AG04450 (cell line): ENCODE results near the gene STRADB. TPM values are rescaled to one million over a fixed set of nuclear protein-coding genes. Genes with fewer than 3 reads are reported as not detected.

Source experiments
- CTCF ChIA-PET: fragments of 300-600, 350-600 bp; formaldehyde crosslinking; extraction: SDS; loops from one replicate; lab custom pipeline; 2022; ENCODE audit warnings: antibody characterized with exemption, inconsistent platforms; lab: Charles Lee
- POLR2A ChIA-PET: fragments of 350-600 bp; formaldehyde crosslinking; extraction: SDS; loops from one replicate; lab custom pipeline; 2021; ENCODE audit warnings: antibody characterized with exemption, inconsistent platforms; lab: Yijun Ruan, JAX
- DNase-seq: peaks from one replicate; pipeline ENCODE4 v3.0.0-alpha.2; 2011; ENCODE audit warnings: low read depth, low spot score
- H3K27ac ChIP-seq: one replicate; pipeline ENCODE4 v1.5.1; 2012; ENCODE audit warnings: low read depth, low read length, control low read depth
- H3K27me3 ChIP-seq: one replicate; pipeline ENCODE4 v1.6.0; 2012; ENCODE audit warnings: low read length; ENCODE audit not compliant: control insufficient read depth, insufficient read depth
- H3K4me3 ChIP-seq: 2 replicates; pipeline ENCODE4 v1.5.1; 2011; ENCODE audit warnings: mild to moderate bottlenecking, low read depth, low read length, control low read depth
- H3K9me3 ChIP-seq: 2 replicates; pipeline ENCODE4 v1.5.1; 2012; ENCODE audit warnings: low read length; ENCODE audit not compliant: control insufficient read depth, insufficient read depth
- polyA plus RNA-seq: library from polyadenylated mRNA; depleted of rRNA; stranded (reverse); fragments of >200 nt; gene quantifications from 2 replicates; pipeline ENCODE4 v1.2.3, GENCODE V29; 2011
- TF ChIP-seq, protein P1 (sequence below): IDR thresholded peaks from 2 replicates; pipeline ENCODE4 v1.5.1; 2011; ENCODE audit warnings: low read depth, low read length, control low read depth, inconsistent platforms

Gene STRADB
- polyA plus RNA-seq, 1 experiment = 34.7 TPM

DNA sequence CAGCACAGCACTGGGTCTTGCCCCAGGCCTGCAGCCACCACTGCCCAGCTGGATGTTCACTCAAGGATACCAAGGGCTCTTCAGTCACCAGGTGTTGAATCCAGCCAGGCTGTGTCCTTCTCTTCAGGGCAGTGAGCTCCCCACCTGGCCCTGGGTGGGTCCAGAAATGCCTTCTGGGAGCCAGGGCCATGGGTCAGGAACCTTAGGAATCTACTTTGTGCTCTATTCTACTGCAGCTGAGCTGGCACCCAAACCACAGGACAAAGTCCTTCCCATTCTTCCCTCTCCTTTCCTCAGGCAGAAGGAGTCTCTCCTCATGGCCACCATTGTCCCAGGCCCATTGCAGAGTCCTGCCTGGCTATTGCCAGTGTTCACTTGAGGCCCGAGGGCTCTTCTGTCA is 13.0 kb downstream of the STRADB start:
- H3K4me3 ChIP-seq = no peak overlapping the region
- TF ChIP-seq, protein P1, sequence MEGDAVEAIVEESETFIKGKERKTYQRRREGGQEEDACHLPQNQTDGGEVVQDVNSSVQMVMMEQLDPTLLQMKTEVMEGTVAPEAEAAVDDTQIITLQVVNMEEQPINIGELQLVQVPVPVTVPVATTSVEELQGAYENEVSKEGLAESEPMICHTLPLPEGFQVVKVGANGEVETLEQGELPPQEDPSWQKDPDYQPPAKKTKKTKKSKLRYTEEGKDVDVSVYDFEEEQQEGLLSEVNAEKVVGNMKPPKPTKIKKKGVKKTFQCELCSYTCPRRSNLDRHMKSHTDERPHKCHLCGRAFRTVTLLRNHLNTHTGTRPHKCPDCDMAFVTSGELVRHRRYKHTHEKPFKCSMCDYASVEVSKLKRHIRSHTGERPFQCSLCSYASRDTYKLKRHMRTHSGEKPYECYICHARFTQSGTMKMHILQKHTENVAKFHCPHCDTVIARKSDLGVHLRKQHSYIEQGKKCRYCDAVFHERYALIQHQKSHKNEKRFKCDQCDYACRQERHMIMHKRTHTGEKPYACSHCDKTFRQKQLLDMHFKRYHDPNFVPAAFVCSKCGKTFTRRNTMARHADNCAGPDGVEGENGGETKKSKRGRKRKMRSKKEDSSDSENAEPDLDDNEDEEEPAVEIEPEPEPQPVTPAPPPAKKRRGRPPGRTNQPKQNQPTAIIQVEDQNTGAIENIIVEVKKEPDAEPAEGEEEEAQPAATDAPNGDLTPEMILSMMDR = no peak
- CTCF ChIA-PET = no interaction called here
- no peaks in the 10 kb centered on the region for H3K9me3 ChIP-seq
- POLR2A ChIA-PET = no interaction called here
- H3K27me3 ChIP-seq = no peaks in the 10 kb centered on the region
- H3K27ac ChIP-seq = no peak overlapping the region
- no peak for DNase-seq

DNA sequence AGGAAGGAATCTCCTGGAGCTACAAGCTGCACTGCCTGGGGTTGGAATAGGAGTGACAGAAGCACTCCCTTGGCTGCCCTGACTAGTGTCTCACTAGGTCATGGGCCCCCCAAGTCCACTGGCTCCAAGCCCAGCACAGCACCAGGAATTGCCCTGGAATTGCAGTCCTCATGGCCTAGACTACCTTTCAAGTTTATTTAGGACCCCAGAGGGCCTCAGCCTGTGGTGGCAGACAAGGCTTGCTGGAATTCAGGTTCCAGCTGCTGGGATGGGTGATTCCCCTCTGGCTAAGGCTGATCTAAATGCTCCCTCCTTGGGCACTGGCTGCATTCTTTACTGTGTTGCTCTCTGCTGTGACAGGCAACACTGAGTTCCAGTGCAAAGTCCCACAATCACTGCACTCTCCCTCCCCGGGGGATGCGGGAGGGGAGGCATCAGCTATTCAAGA is 14.0 kb downstream of the STRADB start:
- Histone ChIP-seq H3K27me3 (no peaks in the 10 kb centered on the region), H3K9me3 (no peaks in the 10 kb centered on the region), H3K27ac (peak overlapping the region; percentile 79), H3K4me3 (no peak overlapping the region)
- POLR2A ChIA-PET = interaction anchor here (1.6 kb wide), 1 partner anchor 14 kb away, joined by 6 read pairs; the partner anchor contains the start of genes STRADB and TRAK2
- CTCF ChIA-PET = no interaction called here
- DNase-seq = no peak
- TF ChIP-seq, protein P1 = no peak

DNA sequence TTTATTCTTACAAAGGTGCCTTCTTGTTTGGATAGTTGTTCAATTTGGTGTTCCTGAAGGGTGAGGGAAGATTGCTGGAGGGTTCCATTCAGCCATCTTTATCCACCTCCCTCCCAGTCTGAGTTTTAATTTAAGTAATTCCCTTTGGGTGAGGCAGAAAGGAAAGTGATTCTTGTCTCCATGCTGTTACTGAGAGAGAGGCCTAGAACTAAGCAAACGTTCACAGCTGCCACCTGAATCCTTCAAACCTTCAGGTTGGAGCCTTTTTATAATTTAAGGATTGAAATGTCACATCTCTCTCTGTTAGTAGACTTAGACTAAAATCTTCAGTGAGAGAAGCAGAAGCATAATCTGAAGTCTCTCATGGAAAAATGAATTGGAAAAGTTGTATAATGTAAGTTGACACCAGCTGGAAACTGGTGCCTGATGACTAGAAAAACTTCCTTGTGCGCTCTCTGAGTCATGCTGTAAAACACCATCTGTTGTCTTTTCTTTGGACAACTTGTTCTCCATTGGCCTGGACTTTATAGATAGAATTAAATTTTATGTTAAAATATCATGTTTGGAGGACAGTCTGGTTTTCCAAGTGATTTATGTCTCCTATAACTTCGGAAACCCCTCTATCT is 14.6 kb downstream of the STRADB start:
- TF ChIP-seq, protein P1 = no peak
- Histone ChIP-seq H3K9me3 (no peaks in the 10 kb centered on the region), H3K27ac (peak overlapping the region; percentile 79), H3K27me3 (no peaks in the 10 kb centered on the region), H3K4me3 (no peak overlapping the region)
- DNase-seq = no peak
- ChIA-PET CTCF (interaction anchor here (0.9 to 1.1 kb wide), 3 partner anchors 229 to 293 kb away, joined by 3 to 4 read pairs (median 4); no protein-coding TSS in a partner anchor), POLR2A (interaction anchor here (1.6 kb wide), 1 partner anchor 15 kb away, joined by 6 read pairs; the partner anchor contains the start of genes STRADB and TRAK2)

DNA sequence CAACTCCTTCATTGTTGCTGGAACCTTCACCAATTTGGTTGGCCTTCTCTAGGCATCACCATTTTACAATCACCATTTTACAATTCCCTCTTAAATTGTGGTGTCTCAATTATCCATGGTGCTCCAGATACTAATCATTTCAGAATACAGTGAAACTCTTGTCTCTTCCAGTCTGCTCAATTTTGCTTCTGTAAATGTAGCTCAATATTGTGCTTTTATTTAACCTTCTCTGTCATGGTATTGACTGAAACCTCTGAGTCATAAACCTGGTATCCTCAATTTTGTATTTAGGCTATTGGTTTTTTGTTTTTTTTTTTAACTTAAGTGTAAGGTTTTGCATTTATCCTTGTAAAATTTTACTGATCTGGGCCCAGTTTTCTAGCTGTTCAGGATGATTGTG is 16.1 kb downstream of the STRADB start:
- DNase-seq = no peak
- no peaks in the 10 kb centered on the region for H3K27me3 ChIP-seq
- POLR2A ChIA-PET = interaction anchor here (0.6 to 0.8 kb wide), 4 partner anchors 16 to 564 kb away, joined by 3 to 11 read pairs (median 4); partner anchors contain the start of gene TRAK2
- CTCF ChIA-PET = interaction anchor here (0.7 to 1.0 kb wide), 2 partner anchors 32 to 231 kb away, joined by 3 read pairs; no protein-coding TSS in a partner anchor
- H3K27ac ChIP-seq = no peak overlapping the region
- no peaks in the 10 kb centered on the region for H3K9me3 ChIP-seq
- TF ChIP-seq, protein P1 = no peak
- no peak overlapping the region for H3K4me3 ChIP-seq
